WTC11 (cell line): ENCODE data around the gene STX19. TPM values are rescaled to one million over a fixed set of nuclear protein-coding genes. Genes with fewer than 3 reads are reported as not detected.
"Not testable (repeated sequence)": the region's sequence is repeated elsewhere in the genome, so short reads cannot be mapped to it uniquely, and the experiment has no call there.

ENCODE experiments used
- ATAC-seq: fragments of 200-7000 bp; cut with Tn5 transposase; 2 replicates; pipeline ENCODE4 v1.10.0; 2021; ENCODE audit warnings: mild to moderate bottlenecking, moderate library complexity
- CTCF ChIA-PET: fragments of 300-600 bp; sonication (Branson Sonifier 250); formaldehyde crosslinking; loops from one replicate; lab custom pipeline; 2021; ENCODE audit warnings: antibody characterized with exemption; lab: Charles Lee
- POLR2A ChIA-PET: fragments of 350-600 bp; sonication (Branson Sonifier 250); formaldehyde crosslinking; loops from one replicate; lab custom pipeline; 2021; ENCODE audit warnings: antibody characterized with exemption; lab: Charles Lee
- DNase-seq: peaks from one replicate; pipeline ENCODE4 v3.0.0; 2021; ENCODE audit warnings: low spot score
- H3K27ac Mint-ChIP-seq: 2 replicates; pipeline ENCODE4 v1.8.0; 2021; ENCODE audit warnings: mixed read lengths
- H3K27me3 Mint-ChIP-seq: 2 replicates; pipeline ENCODE4 v1.8.0; 2021; ENCODE audit warnings: low read depth, mild to moderate bottlenecking, moderate library complexity, mixed read lengths
- H3K36me3 Mint-ChIP-seq: 2 replicates; pipeline ENCODE4 v1.8.0; 2021; ENCODE audit warnings: mixed read lengths
- H3K4me1 Mint-ChIP-seq: 2 replicates; pipeline ENCODE4 v1.8.0; 2022; ENCODE audit warnings: mixed read lengths
- H3K4me3 Mint-ChIP-seq: 2 replicates; pipeline ENCODE4 v1.8.0; 2021; ENCODE audit warnings: mild to moderate bottlenecking, moderate library complexity, mixed read lengths
- H3K9me3 Mint-ChIP-seq: 2 replicates; pipeline ENCODE4 v1.8.0; 2021; ENCODE audit warnings: mixed read lengths
- ATF2 ChIP-seq: sonication (generic); formaldehyde crosslinking; IDR thresholded peaks from 2 replicates; pipeline ENCODE4 v1.8.1; 2022; ENCODE audit warnings: low read depth, missing genetic modification reagents, borderline replicate concordance
- CREB1 ChIP-seq: sonication (generic); formaldehyde crosslinking; IDR thresholded peaks from 2 replicates; pipeline ENCODE4 v1.8.0; 2023; ENCODE audit warnings: mild to moderate bottlenecking, missing genetic modification reagents
- CTCF ChIP-seq: fragments of 200-600 bp; IDR thresholded peaks from 2 replicates; pipeline ENCODE4 v1.8.0; 2022; ENCODE audit warnings: antibody characterized with exemption
- JAZF1 ChIP-seq: fragments of 250-450 bp; sonication (Bioruptor Pico); IDR thresholded peaks from 2 replicates; pipeline ENCODE4 v1.9.0; 2021; ENCODE audit warnings: moderate library complexity, mild to moderate bottlenecking, inconsistent platforms
- NFYB ChIP-seq: sonication (generic); formaldehyde crosslinking; conservative IDR thresholded peaks from 2 replicates; pipeline ENCODE4 v1.8.0; 2022; ENCODE audit warnings: low read depth, missing genetic modification reagents
- PRRX2 ChIP-seq: fragments of 250-450 bp; sonication (Bioruptor Pico); IDR thresholded peaks from 2 replicates; pipeline ENCODE4 v1.8.0; 2021; ENCODE audit warnings: mild to moderate bottlenecking
- SMAD3 ChIP-seq: sonication (generic); formaldehyde crosslinking; IDR thresholded peaks from 2 replicates; pipeline ENCODE4 v1.8.0; 2022; ENCODE audit warnings: missing genetic modification reagents, mild to moderate bottlenecking, borderline replicate concordance
- STAT6 ChIP-seq: sonication (generic); formaldehyde crosslinking; conservative IDR thresholded peaks from 2 replicates; pipeline ENCODE4 v1.8.1; 2023; ENCODE audit warnings: mild to moderate bottlenecking, low read depth, missing genetic modification reagents, moderate library complexity
- TCF7 ChIP-seq: sonication (generic); formaldehyde crosslinking; IDR thresholded peaks from 2 replicates; pipeline ENCODE4 v1.8.0; 2022; ENCODE audit warnings: mild to moderate bottlenecking, low read depth, missing genetic modification reagents, moderate library complexity
- TEAD4 ChIP-seq: sonication (generic); formaldehyde crosslinking; IDR thresholded peaks from 2 replicates; pipeline ENCODE4 v1.8.0; 2022; ENCODE audit warnings: mild to moderate bottlenecking, missing genetic modification reagents
- ZBTB43 ChIP-seq: sonication (generic); formaldehyde crosslinking; IDR thresholded peaks from 2 replicates; pipeline ENCODE4 v1.8.1; 2023; ENCODE audit warnings: mild to moderate bottlenecking, missing genetic modification reagents
- ZNF317 ChIP-seq: sonication (generic); formaldehyde crosslinking; IDR thresholded peaks from 2 replicates; pipeline ENCODE4 v1.8.1; 2023; ENCODE audit warnings: low read depth, mild to moderate bottlenecking, moderate library complexity, missing genetic modification reagents, borderline replicate concordance
- total RNA-seq: library from RNA; stranded (reverse); gene quantifications from 3 replicates; pipeline ENCODE4 v1.2.3, GENCODE V29; 2021

Gene STX19
- total RNA-seq, 1 experiment from 2014 or later: not detected

GRCh38 chr3:94046533-94046932 lies 18.1 kb upstream of the STX19 start (continued):
- TF ChIP-seq ZBTB43 (CRISPR knock-in tag): no peak

- H3K4me1 Mint-ChIP-seq, POLR2A ChIA-PET, H3K27ac Mint-ChIP-seq, H3K27me3 Mint-ChIP-seq, ATAC-seq, H3K4me3 Mint-ChIP-seq, DNase-seq, CTCF ChIA-PET: not testable (repeated sequence)
- peaks cover 22% of the 10 kb centered on the region for H3K36me3 Mint-ChIP-seq
- H3K9me3 Mint-ChIP-seq: peaks cover 11% of the 10 kb centered on the region
Observed at GRCh38 chr3:94044100-94044936, 15.9 kb upstream of the STX19 start.

GRCh38 chr3:94043285-94043684 lies 14.9 kb upstream of the STX19 start:
- Mint-ChIP-seq H3K27me3 (no peaks in the 10 kb centered on the region), H3K4me3 (no peak overlapping the region), H3K27ac (no peak overlapping the region), H3K9me3 (peaks cover 11% of the 10 kb centered on the region), H3K4me1 (no peaks in the 10 kb centered on the region), H3K36me3 (peaks cover 22% of the 10 kb centered on the region)
- ChIA-PET POLR2A (no interaction called here), CTCF (no interaction called here)
- no peak for DNase-seq
- no peak for ATAC-seq
- TF ChIP-seq PRRX2: no peak
- TF ChIP-seq STAT6 (CRISPR knock-in tag): no peak
- TF ChIP-seq CREB1 (CRISPR knock-in tag): no peak
- TF ChIP-seq SMAD3 (CRISPR knock-in tag): no peak
- no peak for TF ChIP-seq ZNF317 (CRISPR knock-in tag)
- no peak for TF ChIP-seq JAZF1 (CRISPR knock-in tag)
- TF ChIP-seq TEAD4: no peak
- no peak for TF ChIP-seq TCF7
- no peak for TF ChIP-seq ATF2 (CRISPR knock-in tag)
- no peak for TF ChIP-seq NFYB (CRISPR knock-in tag)

- no peaks in the 10 kb centered on the region for H3K36me3 Mint-ChIP-seq
- ATAC-seq (peak; percentile 92), DNase-seq (no peak)
- no peaks in the 10 kb centered on the region for H3K4me1 Mint-ChIP-seq
- H3K9me3 Mint-ChIP-seq: no peaks in the 10 kb centered on the region; the same call in 1 of the 2 replicates
- CTCF ChIA-PET: interaction anchor here (1.0 to 1.5 kb wide), 5 partner anchors 9 to 57 kb away, joined by 3 to 6 read pairs (median 4); partner anchors contain the start of genes ARL13B, DHFR2, NSUN3 and STX19
- TF ChIP-seq TCF7: no peak
- TF ChIP-seq CTCF: peak; percentile 56
- POLR2A ChIA-PET: no interaction called here
- H3K4me3 Mint-ChIP-seq: no peak overlapping the region
- no peaks in the 10 kb centered on the region for H3K27me3 Mint-ChIP-seq
- no peak overlapping the region for H3K27ac Mint-ChIP-seq
Observed at GRCh38 chr3:94036909-94037507, 8.6 kb upstream of the STX19 start.
